GM12875 (cell line): Measurements from ENCODE around the gene PTPRR.

ENCODE experiments used
- H3K4me3 ChIP-seq: one replicate; pipeline ENCODE4 v1.5.1; 2011; ENCODE audit warnings: low read depth, low read length, control low read depth
- TF ChIP-seq, protein P1 (sequence below): IDR thresholded peaks from 2 replicates; pipeline ENCODE4 v1.5.1; 2011; ENCODE audit warnings: low read depth, mild to moderate bottlenecking, control low read depth, inconsistent platforms, low read length, moderate library complexity, borderline replicate concordance; ENCODE audit not compliant: insufficient read depth

Gene PTPRR

DNA sequence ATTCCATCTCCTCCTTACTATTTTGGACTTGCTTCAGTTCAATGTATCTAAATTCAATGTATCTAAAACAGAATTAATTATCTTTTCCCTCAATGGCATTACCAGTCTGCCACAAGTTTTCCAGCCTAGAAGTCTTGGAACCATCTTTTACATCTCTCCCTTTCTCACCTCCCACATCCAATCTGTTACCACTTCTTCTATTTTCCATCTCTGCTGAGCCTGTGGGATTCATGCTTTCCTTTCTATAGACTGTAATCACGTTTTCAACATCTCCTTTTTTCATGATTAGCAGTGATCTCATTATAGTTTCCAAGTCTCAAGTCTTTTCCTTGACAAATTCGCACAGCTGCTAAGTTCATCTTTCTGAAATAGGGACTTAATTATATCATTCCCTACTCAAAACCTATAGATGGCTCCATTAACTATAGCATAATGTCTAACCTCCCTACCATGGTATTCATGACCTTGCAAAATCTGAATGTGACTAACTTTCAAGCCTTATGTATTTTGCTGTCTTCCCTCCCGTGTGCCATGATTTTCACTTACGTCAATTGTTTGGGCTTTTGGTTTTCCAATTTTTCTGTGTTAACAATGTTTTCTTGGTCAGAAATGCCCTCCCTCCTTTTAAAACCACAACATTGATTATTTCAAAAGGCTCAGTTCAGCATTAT lies 262.8 kb downstream of the PTPRR start:
- H3K4me3 ChIP-seq: no peak overlapping the region
- TF ChIP-seq, protein P1, sequence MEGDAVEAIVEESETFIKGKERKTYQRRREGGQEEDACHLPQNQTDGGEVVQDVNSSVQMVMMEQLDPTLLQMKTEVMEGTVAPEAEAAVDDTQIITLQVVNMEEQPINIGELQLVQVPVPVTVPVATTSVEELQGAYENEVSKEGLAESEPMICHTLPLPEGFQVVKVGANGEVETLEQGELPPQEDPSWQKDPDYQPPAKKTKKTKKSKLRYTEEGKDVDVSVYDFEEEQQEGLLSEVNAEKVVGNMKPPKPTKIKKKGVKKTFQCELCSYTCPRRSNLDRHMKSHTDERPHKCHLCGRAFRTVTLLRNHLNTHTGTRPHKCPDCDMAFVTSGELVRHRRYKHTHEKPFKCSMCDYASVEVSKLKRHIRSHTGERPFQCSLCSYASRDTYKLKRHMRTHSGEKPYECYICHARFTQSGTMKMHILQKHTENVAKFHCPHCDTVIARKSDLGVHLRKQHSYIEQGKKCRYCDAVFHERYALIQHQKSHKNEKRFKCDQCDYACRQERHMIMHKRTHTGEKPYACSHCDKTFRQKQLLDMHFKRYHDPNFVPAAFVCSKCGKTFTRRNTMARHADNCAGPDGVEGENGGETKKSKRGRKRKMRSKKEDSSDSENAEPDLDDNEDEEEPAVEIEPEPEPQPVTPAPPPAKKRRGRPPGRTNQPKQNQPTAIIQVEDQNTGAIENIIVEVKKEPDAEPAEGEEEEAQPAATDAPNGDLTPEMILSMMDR: no peak

DNA sequence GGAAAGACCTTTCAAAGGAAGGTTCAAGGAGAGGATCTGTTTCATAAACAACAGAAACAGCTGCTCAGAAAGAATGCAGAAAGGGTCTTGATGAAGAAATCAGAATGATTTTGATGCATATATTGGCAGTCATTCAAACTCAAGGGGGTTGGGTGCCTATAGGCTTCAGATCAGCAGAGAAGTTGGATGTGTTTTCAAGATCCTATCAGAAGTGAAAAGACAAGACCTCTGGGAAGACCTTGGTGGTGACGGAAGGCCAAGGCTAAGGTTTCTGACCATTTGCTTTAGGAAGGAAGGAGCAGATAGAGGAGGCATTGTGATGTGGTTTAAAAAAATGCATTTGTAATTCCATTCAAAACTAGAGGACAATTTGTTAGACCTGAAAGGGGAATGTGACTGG lies 268.1 kb downstream of the PTPRR start:
- TF ChIP-seq, protein P1: no peak

DNA sequence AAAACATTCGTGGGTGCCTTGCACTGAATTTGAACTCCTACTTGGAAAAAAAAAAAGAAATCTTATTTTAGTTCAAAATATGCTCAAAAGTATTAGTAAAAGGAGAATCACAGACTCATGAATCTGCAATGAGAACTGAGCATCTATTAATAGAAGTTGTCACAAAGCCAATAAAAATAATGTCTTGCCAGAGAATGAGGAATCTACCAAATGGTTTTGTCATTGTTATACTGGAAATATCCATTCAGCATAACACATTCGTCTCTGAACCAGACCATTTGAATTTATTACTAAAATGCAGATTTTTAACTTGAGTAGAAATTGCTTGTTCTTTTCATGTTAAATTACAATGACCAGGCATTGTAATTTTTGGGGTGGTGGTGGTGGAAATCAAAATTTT lies 271.7 kb downstream of the PTPRR start:
- TF ChIP-seq, protein P1: no peak
- no peak overlapping the region for H3K4me3 ChIP-seq

More for the DNA sequence above, 268.1 kb downstream of the PTPRR start:
- no peak overlapping the region for H3K4me3 ChIP-seq

DNA sequence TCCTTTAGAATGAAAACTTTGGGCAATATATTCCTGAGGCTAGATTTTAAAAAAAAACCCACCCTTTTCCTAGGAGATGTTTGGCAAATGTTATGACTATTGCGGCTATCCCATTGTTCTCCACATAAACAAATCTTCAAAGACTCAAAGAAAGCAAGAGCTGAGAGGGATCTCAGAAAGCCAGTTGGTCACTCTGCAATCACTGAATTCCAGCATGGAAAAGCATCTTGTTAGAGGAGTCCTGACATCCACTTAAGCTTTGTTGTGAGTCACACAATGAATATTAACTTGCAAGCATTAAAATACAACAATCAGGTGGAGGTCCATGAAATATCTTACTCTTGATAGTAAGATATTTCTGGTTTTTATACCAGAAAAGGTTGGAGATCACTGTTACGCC lies 272.3 kb downstream of the PTPRR start:
- TF ChIP-seq, protein P1: no peak
- no peak overlapping the region for H3K4me3 ChIP-seq

DNA sequence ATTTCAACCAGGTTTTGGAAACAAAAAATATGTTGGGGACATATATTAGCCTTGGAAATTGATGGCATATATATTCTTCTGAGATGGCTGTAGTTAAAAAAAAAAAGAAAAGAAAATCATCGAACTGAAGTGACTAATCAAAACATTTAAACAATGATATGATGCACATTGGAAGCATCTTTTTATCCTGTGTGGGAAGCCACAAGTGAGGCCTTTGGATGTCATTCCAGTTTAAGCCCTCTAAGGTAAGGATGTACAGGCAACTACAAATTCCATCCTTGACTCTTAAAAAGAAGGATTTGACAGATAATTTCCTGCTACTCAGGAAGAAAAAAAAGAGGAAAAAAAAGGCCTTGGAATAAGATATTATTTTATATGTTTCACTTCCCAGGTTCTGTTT lies 273.7 kb downstream of the PTPRR start:
- H3K4me3 ChIP-seq: no peak overlapping the region

DNA sequence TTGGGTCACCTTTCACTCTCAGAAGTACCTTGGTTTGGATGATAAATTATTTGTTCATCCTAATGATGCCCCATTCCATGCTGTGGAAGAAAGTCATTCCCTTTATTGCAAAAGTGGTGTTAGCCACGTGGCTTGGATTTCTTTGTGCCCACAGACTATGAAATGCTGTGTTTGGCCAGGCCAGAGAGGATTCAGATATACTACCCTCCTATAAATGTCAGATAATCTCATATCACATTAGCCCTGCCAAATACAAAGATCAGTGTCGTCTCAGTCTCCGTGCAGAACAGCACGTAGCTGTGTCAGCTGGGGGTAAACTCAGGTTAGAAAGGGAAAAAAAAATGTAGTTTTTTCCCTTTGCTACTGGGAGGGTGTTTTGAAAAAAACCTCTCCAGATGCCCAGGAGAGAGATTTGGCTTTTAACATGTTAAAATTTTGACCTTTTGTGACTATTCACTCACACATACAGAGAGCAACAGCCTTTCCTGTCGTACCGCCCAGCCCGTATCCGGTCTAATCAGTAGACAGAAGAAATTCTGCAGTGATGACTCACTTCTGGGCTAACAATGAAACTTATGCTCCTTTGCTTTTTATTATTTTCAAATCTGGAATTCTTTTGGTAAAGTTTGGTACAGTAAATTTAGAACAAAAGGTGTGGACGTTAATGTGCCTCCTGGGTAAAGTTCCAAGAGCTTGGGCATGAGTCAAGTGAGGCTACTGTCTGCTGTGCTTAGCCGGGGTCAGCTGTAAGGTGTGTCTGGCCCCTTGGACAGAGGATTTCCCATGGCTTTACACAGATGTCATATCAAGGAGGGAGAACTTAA lies 274.8 kb downstream of the PTPRR start:
- TF ChIP-seq, protein P1: no peak
- no peak overlapping the region for H3K4me3 ChIP-seq

More for the DNA sequence above, 273.7 kb downstream of the PTPRR start:
- TF ChIP-seq, protein P1: no peak
